GM18907 (cell line): ENCODE measurements around the gene BMPER.
A peak's percentile ranks its signal among the peaks of the same experiment; 100 is the strongest.

ENCODE experiments used
- ATAC-seq: cut with Tn5 transposase; IDR thresholded peaks from one replicate; pipeline ENCODE4 v1.9.1; 2021; ENCODE audit warnings: mild to moderate bottlenecking, moderate library complexity; ENCODE audit not compliant: unreplicated experiment

The BMPER gene

DNA sequence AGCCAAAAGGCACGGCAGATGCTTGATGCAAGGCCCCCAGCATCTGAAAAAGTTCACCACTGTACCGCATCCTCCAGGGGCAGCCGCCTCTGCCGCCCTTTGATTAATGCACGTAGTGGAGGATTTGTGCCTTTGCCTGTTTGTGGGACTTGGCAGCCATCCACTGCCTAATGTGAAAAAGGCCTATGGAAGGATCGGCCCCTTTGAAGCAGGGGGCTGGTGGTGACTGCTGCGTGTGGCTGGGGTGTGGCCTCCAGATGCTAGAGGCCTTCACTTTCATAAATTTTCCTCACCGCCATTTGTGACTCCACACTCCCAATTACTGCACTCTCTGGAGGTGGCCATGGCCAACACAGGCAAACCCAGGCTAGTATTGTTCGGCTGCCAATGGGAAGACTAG lies 226.0 kb downstream of the BMPER start:
- no peak for ATAC-seq

DNA sequence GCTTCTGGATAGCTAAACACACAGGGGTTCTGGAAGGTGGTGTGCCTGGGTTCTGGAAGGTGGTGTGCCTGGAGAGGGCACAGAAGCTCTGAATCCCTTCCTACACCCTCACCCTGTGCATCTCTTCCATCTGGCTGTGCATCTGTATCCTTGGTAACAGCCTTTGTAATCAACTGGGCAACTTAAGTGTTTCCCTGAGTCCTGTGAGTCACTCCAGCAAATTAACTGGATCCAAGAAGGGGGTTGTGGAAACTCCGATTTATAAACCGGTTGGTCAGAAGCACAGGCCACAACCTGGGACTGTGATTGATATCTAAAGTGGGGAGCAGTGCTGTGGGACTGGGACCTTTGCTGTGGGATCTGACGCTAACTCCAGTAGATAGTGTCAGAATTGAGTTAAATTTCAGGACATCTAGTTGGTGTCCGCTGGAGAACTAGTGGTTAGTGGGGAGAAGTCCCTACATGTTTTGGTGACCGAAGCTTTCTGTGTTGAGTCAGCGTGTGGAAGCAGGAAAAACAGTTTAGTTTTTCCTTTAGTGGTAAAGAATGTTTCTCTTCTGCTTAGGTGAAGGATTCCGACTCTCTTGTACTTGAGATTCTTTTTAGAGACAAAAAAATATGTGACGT lies 228.1 kb downstream of the BMPER start:
- no peak for ATAC-seq

DNA sequence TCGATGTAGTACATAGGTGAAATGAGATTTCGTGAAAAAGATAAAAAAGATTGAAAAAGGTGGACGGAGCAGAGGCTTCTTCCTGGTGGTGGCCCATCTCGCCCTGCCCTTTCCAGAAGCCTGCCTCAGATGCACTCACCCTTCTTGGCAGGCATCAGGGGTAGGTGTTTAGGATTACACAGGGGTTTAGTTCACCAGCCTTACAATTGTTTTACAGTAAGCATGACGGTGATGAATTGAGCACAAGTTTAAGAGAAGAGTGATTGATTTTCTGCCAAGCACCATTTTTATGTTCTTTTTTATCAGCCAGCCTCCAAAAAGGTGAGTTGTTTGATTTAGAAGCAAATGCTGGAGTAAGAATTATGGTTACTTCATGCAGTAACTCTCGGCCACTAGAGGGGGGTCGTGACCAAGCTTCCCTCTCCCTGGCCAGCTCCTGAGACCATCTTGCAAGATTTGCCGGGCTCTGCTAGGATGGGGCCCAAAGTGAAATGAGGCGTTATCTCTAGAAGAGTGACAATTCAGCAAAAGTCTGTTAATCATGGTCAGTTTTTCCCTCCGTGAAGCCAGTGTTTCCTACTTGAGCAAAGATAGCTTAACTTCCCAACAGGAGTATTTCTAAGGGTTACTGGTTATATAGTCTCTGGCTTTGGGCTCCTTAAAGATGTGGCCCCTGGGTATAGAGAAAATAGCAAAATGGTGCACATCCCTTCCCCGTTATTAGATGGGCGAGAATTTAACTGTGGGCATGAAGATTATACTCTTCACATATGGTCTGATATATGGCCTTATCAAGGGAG lies 228.8 kb downstream of the BMPER start:
- ATAC-seq, result peak; percentile 58

DNA sequence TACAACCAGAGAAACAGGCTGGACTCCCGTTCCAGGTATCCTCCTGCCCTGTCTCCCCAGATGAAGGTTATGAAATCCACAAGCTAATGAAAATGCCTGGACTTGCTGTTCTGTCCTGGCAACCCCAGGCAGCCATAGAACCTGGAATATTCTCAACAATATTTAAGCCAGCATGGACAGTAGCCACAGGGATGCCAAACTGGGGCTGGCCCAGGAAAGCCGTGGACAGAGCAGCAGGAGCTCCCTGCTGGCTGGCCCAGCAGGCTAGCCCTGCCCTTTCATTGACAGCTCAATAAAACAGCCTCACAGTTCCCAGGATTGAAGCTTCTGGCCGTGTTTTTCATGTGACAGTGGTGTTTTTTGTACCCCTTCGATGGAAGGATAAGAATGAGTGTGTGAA lies 230.6 kb downstream of the BMPER start:
- no peak for ATAC-seq

DNA sequence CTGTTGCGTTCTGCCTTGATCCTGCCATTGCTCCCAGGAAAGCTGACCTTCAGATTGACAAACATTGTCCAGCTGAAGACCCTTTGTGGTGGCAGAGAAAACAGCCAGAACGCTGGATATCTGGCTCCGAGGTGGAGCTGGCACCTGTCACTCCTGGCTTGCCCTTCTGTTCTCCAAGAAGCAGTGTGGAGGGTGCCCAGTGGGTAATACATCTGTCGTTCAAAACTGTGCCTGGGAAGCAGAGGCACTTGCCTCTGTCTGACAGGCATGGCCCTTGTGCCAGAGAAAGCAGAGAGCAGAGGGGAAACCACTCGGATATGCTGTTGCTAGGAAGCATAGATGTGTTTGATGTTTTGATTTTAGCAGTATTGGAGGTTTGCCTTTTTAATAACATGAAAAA lies 231.4 kb downstream of the BMPER start:
- ATAC-seq, result no peak

DNA sequence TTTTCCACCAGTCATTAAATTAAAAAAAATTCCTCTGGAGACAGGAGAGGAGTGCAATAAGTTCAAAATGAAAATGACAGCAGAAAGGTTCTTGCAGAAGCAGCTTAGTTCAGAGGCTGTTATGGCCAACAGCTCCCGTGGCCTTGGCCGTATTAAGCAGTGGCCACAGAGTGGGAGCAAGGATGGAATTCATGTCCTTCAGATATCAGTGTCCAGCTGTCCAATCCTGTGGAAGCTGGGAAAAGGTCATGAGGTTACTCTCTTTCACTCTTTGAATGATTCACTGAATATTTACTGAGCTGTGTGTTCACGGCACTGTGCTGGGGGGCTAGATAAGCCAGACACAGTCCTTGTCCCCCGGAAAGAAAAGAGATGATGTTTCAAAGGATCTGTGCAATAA lies 231.8 kb downstream of the BMPER start:
- ATAC-seq, result no peak

DNA sequence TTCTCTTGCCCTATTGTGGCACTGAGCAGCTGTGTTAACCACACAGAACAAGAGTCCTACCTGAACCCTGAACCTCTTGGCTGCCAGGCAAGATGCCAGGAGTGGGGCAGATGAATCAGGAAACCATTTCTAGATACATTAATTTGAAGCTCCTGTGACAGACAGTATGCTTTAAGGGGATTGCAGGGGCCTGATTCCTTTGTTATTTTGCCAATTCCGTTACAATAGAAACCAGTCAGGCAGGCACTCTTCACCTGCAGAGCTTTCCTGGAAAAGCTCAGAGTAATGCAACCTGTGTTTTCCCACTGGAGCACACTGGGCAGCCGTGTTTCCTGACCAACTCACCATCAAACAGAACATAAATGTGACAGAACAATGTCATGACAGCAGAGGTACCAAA lies 233.1 kb downstream of the BMPER start:
- ATAC-seq, result no peak

DNA sequence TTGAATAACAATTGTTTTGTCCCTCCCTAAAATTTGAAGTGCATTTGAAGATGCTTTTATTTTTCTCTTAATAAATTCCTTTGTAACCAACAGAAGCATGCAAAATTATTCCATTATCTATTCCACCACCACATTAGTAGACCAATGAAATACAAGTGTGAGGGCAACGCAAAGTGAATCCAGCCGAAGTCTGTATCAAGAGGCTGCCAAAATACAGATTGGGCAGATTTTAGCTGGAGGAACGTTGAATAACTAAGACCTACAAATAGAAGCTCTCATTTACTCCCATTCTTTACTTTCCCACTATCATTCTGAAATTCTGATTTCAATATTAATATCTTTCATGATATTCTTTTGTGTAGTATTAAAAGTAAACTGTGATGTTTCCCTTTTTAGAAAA lies 233.7 kb downstream of the BMPER start:
- no peak for ATAC-seq

DNA sequence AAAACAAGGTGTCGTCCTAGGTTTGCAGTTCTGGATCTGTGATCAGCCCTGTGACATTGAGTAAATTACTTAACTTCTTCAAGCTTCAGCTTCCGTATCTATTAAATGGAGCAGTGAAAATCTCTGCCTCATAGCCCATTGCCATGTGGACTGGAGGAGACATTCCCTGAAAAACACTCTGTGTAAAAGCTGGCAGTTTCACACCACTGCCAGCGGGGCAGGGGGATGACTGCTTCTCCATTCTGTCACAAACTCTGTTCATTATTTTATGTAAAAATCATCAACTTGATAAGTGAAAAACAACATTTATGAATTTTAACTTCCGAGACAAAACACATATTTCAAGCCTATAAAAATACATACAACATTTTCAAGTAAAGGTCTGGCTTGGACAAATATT lies 234.7 kb downstream of the BMPER start:
- ATAC-seq, result no peak

DNA sequence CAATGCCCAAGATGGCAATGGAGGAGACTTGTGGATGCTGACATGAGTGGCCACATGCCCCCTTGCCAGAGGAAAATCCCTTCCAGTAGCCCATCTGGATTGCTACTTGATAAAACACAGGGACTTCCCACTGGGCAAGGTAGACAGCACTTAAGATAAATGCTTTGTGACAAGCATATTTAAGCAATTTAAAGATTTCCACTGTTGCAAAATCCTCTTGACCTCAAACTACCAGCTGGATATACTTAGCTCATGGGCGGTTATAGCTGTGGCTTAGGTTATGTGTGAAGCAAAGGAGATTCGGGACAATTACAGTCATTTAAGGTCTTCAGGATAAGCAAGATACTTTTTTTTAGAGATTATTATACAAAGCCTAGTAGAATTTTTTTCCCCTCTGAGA lies 238.1 kb downstream of the BMPER start:
- no peak for ATAC-seq

DNA sequence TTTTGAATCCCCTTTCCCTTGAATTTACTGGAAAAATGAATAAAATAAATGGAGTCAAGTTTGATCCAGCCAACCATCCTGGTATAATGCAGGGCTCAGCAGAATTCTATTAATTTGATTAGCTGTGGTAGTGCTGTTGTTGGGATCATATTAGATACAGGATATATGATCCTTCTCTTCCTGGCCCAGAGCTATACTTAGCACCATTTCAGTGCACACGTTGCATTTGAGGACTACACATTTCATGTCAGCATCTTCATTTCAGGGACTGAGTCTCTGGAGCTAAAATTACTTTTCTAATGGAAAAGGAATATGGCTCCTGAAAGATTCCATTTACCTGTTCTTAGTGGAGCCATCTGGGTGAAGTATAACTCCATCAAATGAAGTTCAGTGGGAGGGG lies 240.3 kb downstream of the BMPER start:
- ATAC-seq, result no peak

DNA sequence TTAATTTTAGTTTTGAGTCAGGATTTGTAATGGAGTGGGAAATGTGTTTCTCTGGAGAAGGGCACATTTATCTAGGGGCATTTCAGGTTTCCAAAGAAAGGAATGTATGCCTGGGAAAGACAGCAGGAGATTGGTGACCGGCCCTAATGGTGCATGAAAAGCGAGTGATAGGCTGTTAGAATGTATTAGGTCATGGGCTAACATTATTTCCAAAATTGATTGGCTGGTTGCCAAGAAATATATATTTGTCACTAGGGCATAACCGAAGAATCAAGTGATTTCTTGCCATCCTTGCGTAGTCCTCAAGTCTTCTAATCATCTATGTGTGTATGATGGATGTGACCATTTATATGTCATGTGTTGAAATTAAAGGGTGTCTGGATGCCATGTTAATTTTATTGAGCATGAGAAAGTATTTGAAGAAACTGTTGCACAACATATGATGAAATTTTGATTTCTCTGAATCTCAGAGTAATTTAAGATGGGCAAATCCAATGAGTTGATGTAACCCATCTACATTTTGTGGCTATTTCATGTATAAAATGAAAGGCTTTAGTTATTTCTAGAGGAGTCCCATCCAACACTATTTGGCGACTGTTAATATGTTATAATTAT lies 248.4 kb downstream of the BMPER start:
- no peak for ATAC-seq

DNA sequence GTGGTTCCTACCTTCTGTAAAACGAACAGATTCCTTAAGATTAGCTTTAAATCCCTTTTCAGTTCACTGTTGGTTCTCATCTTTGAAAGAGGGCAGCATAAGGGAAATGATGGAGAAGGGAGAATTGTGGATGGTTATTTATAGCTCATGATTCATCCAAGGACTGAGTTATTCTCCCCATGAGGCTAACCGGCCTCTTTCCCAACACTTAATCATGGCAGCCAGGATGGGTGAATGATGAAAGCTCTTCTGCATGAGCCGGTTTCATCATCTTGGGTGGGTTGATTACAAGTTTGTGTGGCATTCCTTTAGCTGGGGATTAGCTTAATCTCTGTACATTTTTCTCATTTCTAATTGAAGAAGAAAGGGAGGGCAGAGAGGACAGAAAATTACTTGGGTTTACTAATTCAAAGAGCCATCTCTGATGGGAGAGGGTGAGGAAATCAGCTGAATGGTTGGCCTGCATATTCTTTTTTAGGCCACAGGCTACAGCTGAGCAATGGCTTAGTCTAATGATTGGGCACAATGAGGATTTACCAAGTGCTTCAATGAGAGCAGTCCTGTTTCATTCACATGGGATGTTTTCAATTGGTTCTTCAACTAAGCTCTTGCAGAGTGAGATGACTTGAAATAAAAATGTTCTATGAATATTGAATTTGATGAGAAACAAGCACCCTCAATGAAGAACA lies 250.0 kb downstream of the BMPER start:
- ATAC-seq, result no peak

DNA sequence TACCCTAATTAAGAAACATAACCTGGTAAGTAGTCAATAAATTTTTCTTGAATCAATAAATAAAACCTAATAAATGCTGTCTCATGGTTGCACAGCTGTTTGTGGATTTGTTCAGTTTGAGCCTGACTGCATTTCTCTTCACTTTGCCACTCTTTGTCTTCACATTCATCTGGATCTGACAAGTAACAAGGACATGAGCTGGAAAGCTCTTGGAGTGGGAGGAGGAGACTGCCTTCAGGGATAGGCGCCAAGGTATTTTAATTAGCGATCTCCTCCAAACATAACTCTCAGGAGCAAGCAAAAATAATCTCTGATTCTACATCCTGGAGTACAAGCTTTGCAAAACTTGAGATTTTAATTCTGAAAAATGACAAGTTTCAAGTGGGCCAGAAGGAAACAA lies 251.0 kb downstream of the BMPER start:
- no peak for ATAC-seq

DNA sequence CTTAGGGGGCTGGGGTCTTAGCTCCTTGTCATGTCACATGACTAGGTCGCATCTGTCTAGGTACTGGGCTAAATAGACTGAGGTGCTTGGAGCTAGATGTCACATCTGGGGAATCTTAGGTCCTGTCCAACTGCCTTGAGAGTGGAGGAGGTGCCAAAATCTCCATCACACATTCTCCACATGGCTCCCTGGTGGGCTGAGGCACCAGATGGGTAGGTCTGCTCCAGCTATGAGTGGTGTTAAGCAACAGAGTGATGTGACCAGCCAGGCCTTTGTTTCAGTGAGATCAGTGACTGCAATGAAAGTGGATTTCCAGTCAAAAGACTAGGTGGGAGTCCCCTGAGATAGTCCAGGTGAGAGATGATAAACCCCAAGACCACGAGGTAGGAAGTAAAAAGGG lies 251.8 kb downstream of the BMPER start:
- no peak for ATAC-seq

DNA sequence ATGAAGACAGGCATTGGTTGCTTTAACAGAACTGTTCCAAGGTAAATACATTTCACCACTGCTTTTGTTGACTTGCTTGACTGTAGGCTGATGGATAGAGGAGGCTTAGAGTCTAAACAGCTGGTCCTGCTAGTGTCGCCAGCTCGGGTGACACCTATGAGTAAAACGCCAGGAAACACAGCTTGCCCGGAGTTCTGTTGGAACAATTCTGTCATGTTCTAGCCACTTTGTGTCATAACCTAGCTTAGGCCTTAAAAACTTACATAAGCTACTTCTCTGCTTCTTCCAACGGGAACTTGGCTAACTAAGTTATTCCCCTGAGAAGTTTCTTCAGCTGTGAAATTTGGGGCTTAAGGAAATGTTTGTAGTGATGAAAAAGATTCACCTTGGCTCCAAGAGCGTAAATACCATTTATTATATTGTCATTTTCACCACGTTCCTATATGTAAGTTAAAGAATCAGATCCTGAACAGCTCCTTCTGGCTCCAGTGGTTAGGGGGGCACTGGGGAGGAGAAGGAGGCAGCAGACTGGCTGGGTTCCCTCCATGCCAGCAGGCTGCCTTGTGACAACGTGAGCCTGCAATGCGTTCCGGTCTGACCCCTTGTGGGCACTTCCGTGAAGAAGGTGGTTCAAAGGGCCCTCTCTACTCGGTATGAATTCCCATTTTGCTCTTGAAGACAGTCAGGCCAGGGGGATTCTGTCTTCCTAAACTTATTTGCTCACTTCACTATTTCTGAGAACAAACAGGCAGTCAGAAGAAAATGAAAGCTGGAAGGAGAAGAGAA lies 253.2 kb downstream of the BMPER start:
- ATAC-seq, result no peak

DNA sequence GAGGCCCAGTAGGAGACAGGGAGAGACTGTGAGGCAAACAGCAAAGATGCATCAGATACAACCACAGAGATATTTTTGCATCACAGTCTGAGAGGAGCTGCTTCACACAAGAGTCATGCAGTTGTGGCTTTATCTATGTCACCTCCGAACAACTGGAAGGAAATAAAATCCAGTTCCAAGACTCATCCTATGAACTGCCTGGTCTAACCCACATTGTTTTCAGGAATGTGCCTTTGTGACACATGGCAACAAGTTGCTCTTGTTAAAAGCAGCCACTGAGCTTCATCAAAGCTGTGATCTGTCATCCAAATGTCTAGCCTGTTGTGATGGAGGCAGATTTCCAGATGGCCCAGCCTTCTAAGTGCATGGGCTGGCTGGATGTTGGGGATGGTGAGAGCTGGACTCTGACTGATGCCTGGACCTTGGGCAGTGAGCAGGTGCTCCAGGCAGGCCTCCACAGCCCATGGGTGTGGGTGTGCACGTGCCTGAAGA lies 255.0 kb downstream of the BMPER start:
- no peak for ATAC-seq

DNA sequence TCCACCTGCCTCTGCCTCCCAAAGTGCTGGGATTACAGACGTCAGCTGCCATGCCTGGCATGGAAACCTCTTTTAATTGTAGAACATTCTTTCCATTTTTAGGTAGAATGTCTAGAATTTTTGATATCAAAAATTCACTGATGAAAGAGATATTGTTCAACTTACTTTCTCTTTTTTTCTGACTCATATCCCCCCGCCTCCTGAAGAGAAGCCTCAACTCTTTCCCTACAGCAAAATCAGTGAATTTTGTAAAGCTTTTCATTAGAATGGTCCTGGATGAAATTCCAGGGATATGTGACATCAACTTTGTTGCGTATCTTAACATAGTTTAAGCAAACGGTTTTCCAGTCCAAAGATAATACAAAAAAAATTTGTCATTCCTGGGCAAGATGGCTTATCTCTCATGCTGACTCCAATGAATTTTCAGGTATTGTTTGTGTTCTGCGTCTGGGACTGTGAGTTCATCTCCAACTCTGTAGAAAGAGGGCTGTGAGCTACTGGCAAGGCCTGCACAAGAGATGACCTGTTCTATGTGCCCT lies 256.8 kb downstream of the BMPER start:
- no peak for ATAC-seq

DNA sequence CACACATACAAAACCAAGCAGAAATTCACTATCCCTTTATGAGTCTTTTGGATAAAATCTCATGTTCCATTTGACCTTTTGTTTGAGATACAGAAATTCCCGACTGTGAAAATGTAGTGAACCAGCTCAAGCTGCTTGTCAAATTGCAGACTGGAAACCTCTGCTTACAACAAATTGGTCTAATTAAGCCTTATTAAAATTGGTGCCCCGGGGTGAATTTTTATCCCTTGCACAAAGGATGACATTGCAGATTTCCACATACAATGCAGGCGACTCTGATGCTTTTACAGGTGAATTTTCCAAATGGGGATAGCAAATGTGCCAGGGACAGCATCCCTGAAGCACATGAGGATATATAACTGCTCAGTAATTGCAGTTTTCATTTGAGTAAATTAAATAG lies 257.3 kb downstream of the BMPER start:
- no peak for ATAC-seq

DNA sequence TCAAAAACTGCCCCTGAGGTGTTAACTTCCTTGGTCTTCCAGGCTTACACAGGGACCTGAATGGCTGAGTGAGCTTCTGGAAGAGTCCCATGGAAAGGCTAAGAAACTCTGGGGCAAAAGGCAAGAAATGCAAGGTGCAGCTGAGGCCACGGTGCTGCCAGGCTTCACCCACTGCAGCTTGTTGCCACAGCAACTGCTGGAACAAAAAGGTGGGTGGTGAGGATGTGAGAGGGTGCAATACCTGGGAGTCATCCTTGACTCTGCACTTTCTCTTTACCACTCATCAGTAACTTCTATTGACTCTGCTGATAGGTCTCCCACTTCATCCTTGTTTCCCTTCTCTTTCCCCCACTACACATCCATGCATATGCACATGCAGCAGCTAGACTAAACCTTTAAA lies 258.6 kb downstream of the BMPER start:
- no peak for ATAC-seq

DNA sequence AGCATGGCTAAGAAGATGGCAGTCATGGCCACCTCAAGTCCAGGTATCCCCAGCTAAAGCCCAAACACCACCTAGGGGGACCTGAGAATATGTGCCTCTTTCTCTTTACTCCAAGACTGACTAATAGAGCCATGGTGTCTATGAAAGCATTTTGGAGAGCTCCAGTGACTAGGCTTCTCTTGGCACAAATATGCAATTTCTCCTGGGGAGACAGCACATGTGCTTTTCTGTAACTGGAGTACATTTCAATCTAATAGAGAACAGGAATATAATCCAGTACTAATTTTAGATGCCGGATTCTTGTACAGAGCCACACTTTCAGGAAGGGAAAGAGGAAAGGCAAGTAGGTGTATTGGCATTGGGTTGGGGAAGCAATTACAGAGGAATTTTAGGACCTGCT lies 260.1 kb downstream of the BMPER start:
- no peak for ATAC-seq
